Panc1 (cell line): Measurements from ENCODE around the gene TFEB. TPM values are rescaled to one million over a fixed set of nuclear protein-coding genes. Genes with fewer than 3 reads are reported as not detected.

Experiments
- ATAC-seq: fragments of 200-7000 bp; cut with Tn5 transposase; 2 replicates; pipeline ENCODE4 v1.9.1; 2020; ENCODE audit warnings: mild to moderate bottlenecking, moderate library complexity
- BruUV-seq: library from RNA; stranded (reverse); fragments of 400-500 nt; replicated peaks from 2 replicates; lab custom pipeline; 2021; lab: Mats Ljungman, UMichigan
- CTCF ChIA-PET: fragments of 300-600 bp; sonication (Branson Sonifier 250); formaldehyde crosslinking; loops from one replicate; lab custom pipeline; 2022; ENCODE audit warnings: antibody characterized with exemption; lab: Charles Lee
- POLR2A ChIA-PET: fragments of 300-600 bp; sonication (Branson Sonifier 250); formaldehyde crosslinking; loops from one replicate; lab custom pipeline; 2022; ENCODE audit warnings: antibody characterized with exemption; lab: Charles Lee
- DNase-seq: peaks from one replicate; pipeline ENCODE4 v3.0.0-alpha.2; 2010; ENCODE audit warnings: low read depth, low spot score
- H3K27ac ChIP-seq: 2 replicates; pipeline ENCODE4 v1.5.1; 2011; ENCODE audit warnings: mild to moderate bottlenecking, low read length, inconsistent platforms
- H3K27me3 ChIP-seq: fragments of 200-500 bp; sonication (Bioruptor generic); 2 replicates; pipeline ENCODE4 v1.6.0; 2014; ENCODE audit warnings: low read length, inconsistent platforms; ENCODE audit not compliant: control insufficient read depth, insufficient read depth
- H3K36me3 ChIP-seq: fragments of 200-500 bp; sonication (Bioruptor generic); 2 replicates; pipeline ENCODE4 v1.5.1; 2014; ENCODE audit warnings: inconsistent platforms, mild to moderate bottlenecking, low read length, moderate library complexity; ENCODE audit not compliant: control insufficient read depth, insufficient read depth
- H3K4me1 ChIP-seq: 2 replicates; pipeline ENCODE4 v1.5.1; 2011; ENCODE audit warnings: inconsistent platforms, mild to moderate bottlenecking, low read length, moderate library complexity; ENCODE audit not compliant: control insufficient read depth, insufficient read depth
- H3K4me3 ChIP-seq, 2 experiments: 2 replicates each; pipeline ENCODE4 v1.5.1; 2011 to 2012; ENCODE audit warnings: low read depth in 2 of 2, low read length in 2 of 2, mild to moderate bottlenecking in 2 of 2, inconsistent platforms in 1 of 2, moderate library complexity in 1 of 2
- H3K9me3 ChIP-seq: fragments of 200-500 bp; sonication (Bioruptor generic); 2 replicates; pipeline ENCODE4 v1.5.1; 2014; ENCODE audit warnings: low read depth, mild to moderate bottlenecking, inconsistent platforms, low read length, moderate library complexity; ENCODE audit not compliant: control insufficient read depth, insufficient read depth
- POLR2AphosphoS5 ChIP-seq: IDR thresholded peaks from 2 replicates; pipeline ENCODE4 v1.6.1; 2012; ENCODE audit warnings: mild to moderate bottlenecking, low read depth, low read length, moderate library complexity
- SIN3A ChIP-seq: IDR thresholded peaks from 2 replicates; pipeline ENCODE4 v1.6.1; 2012; ENCODE audit warnings: low read depth, mild to moderate bottlenecking, low read length, moderate library complexity, borderline replicate concordance; ENCODE audit not compliant: insufficient read depth
- TCF7L2 ChIP-seq: IDR thresholded peaks from 2 replicates; pipeline ENCODE4 v1.6.1; 2011; ENCODE audit warnings: mild to moderate bottlenecking, low read depth, low read length, inconsistent platforms
- in situ Hi-C: cut with HindIII; loops from 2 replicates; pipeline ENCODE4 v1.10.0; 2016; ENCODE audit warnings: low sequenced_read_pairs, low pct_unique_long_range_greater_than_20kb
- intact Hi-C: fragments of 100-400 bp; cut with micrococcal nuclease; formaldehyde crosslinking; loops from one replicate; pipeline ENCODE4 v1.10.0; 2022; ENCODE audit not compliant: unreplicated experiment
- total RNA-seq: library from RNA; stranded (reverse); gene quantifications from one replicate; pipeline ENCODE4 v1.2.1, GENCODE V29; 2021; ENCODE audit not compliant: unreplicated experiment
- TF ChIP-seq, protein P1 (sequence below), 2 experiments: IDR thresholded peaks; 2 replicates each; pipeline ENCODE4 v1.6.1; 2011 to 2012; ENCODE audit warnings: low read depth in 2 of 2, control low read depth in 1 of 2, low read length in 1 of 2, mild to moderate bottlenecking in 1 of 2, moderate library complexity in 1 of 2; ENCODE audit not compliant: insufficient read depth in 1 of 2
- TF ChIP-seq, protein P2 (sequence below): fragments of 450-650 bp; IDR thresholded peaks from 2 replicates; pipeline ENCODE4 v1.5.1; 2017; ENCODE audit warnings: mild to moderate bottlenecking

The TFEB gene
- total RNA-seq, 1 experiment from 2014 or later = 13.3 TPM

DNA sequence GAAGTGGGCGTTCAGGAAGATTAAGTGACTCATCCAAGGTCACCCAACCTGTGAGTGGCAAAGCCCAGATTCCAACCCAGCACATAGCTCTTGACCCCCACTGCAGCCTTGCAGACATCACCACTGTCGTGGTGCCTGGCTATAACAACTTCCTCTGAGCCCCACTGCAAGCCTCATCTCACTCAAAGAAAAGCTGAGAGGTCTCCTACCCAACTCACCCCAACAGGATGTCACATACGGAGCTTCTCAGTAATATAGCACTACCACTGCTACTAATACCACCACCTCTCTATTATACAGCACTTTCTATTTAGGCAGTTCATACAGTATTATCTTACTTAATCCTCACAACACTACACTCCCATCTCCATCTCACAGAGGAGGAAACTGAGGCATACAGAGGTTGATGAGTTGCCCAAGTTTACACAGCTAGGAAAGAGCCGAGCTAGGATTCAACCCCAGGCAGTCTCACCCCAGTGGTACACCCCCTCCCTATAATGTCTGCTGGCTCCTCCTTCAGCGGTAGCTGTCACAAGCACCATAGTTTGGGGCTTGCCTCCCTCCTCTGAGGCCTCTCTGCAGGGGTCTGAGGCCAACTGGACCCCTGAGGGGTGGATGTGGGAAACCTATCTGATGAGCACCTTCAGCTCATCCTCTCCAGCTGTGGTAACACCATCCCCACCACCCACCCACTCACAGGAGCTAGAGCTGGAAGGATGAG lies 19.5 kb downstream of the TFEB start:
- CTCF ChIA-PET = interaction anchor here (0.6 kb wide), 1 partner anchor 9 kb away, joined by 9 read pairs; no protein-coding TSS in a partner anchor
- in situ Hi-C loops (no loop called here), intact Hi-C loops (no loop called here)
- Histone ChIP-seq H3K27me3 (no peaks in the 10 kb centered on the region), H3K36me3 (no peaks in the 10 kb centered on the region), H3K9me3 (no peaks in the 10 kb centered on the region), H3K4me3 (no peak overlapping the region), H3K27ac (no peak overlapping the region), H3K4me1 (peaks cover 33% of the 10 kb centered on the region)
- DNase-seq (no peak), ATAC-seq (no peak)
- POLR2A ChIA-PET = no interaction called here
- TF ChIP-seq, protein P1, sequence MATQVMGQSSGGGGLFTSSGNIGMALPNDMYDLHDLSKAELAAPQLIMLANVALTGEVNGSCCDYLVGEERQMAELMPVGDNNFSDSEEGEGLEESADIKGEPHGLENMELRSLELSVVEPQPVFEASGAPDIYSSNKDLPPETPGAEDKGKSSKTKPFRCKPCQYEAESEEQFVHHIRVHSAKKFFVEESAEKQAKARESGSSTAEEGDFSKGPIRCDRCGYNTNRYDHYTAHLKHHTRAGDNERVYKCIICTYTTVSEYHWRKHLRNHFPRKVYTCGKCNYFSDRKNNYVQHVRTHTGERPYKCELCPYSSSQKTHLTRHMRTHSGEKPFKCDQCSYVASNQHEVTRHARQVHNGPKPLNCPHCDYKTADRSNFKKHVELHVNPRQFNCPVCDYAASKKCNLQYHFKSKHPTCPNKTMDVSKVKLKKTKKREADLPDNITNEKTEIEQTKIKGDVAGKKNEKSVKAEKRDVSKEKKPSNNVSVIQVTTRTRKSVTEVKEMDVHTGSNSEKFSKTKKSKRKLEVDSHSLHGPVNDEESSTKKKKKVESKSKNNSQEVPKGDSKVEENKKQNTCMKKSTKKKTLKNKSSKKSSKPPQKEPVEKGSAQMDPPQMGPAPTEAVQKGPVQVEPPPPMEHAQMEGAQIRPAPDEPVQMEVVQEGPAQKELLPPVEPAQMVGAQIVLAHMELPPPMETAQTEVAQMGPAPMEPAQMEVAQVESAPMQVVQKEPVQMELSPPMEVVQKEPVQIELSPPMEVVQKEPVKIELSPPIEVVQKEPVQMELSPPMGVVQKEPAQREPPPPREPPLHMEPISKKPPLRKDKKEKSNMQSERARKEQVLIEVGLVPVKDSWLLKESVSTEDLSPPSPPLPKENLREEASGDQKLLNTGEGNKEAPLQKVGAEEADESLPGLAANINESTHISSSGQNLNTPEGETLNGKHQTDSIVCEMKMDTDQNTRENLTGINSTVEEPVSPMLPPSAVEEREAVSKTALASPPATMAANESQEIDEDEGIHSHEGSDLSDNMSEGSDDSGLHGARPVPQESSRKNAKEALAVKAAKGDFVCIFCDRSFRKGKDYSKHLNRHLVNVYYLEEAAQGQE (IDR thresholded peaks at IDR 0.05; ENCODE audit: insufficient read depth in 1 of 2, low read depth in 2 of 2, low read length in 1 of 2) = no peak
- TF ChIP-seq, protein P2, sequence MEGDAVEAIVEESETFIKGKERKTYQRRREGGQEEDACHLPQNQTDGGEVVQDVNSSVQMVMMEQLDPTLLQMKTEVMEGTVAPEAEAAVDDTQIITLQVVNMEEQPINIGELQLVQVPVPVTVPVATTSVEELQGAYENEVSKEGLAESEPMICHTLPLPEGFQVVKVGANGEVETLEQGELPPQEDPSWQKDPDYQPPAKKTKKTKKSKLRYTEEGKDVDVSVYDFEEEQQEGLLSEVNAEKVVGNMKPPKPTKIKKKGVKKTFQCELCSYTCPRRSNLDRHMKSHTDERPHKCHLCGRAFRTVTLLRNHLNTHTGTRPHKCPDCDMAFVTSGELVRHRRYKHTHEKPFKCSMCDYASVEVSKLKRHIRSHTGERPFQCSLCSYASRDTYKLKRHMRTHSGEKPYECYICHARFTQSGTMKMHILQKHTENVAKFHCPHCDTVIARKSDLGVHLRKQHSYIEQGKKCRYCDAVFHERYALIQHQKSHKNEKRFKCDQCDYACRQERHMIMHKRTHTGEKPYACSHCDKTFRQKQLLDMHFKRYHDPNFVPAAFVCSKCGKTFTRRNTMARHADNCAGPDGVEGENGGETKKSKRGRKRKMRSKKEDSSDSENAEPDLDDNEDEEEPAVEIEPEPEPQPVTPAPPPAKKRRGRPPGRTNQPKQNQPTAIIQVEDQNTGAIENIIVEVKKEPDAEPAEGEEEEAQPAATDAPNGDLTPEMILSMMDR = no peak
- TF ChIP-seq POLR2AphosphoS5 = no peak
- TF ChIP-seq TCF7L2 = no peak
- TF ChIP-seq SIN3A = no peak
- no TSS peak for BruUV-seq

DNA sequence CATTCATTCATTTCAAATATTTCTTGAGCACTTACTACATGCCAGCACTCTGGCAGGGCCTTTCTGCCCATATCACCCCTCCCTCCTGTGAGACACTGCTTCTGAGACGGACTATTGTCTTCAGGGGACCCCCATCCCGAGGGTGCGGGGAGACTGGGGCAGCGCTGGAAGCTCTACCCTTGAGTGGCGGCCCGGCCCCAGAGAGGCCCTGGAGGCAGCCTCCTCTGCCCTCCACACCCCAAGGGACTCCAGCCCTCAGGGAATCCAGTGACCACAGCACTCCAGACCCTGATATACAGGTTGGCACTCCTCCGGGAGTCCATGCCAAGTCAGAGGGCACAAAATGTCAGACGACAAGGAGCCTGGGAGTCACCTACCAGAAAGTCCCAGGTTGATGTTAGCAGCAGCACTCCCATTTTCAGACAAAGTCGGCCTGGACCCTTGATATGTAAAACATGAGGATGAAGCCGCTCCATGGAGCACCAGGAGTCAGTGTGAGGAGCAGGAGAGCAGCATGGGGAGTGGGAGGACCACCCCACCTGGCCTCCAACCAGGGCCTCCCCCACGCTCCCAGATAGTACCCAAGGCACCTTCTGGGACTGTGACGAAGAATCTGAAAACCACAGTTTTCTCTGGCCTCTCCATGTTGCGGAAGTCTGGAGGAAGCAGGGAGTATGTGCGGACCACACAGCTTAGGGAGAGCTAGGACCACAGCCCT lies 20.7 kb downstream of the TFEB start:
- H3K36me3 ChIP-seq = no peaks in the 10 kb centered on the region
- ChIA-PET CTCF (no interaction called here), POLR2A (no interaction called here)
- no peak overlapping the region for H3K27ac ChIP-seq
- H3K4me3 ChIP-seq = no peak overlapping the region
- no peak for TF ChIP-seq POLR2AphosphoS5
- TF ChIP-seq, protein P2 = no peak
- TF ChIP-seq, protein P1 (IDR thresholded peaks at IDR 0.05; ENCODE audit: insufficient read depth in 1 of 2, low read depth in 2 of 2, low read length in 1 of 2) = no peak
- no peak for TF ChIP-seq SIN3A
- no peak for TF ChIP-seq TCF7L2
- intact Hi-C loops = no loop called here
- no peak for ATAC-seq
- DNase-seq = no peak
- in situ Hi-C loops = no loop called here
- H3K9me3 ChIP-seq = no peaks in the 10 kb centered on the region
- H3K4me1 ChIP-seq = peaks cover 28% of the 10 kb centered on the region
- BruUV-seq = no TSS peak
- no peaks in the 10 kb centered on the region for H3K27me3 ChIP-seq
